GM19438 (cell line): ENCODE data around the gene RIOK3.
"Not testable (repeated sequence)": the region's sequence is repeated elsewhere in the genome, so short reads cannot be mapped to it uniquely, and the experiment has no call there.

ENCODE experiments used
- ATAC-seq: cut with Tn5 transposase; IDR thresholded peaks from one replicate; pipeline ENCODE4 v1.9.1; 2021; ENCODE audit warnings: low read depth; ENCODE audit not compliant: unreplicated experiment

RIOK3 gene

DNA sequence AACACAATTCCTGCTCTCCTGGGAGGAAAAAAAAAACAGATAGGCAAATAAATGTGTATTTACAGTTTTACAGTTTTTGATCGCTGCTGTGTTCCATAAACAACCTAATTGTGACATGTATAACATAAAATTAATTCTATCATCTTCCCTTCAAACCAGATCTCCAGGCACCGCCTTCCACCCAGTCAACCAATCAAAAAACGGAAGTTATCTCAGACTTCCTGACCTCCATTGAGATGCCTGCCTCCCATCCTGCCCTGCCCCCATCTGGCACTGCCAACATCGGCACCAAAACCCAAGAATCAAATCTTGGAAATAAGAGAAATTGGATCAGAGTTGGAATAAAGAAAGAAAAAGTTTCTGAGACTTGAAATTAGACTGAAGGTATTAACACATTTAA is 3.1 kb upstream of the RIOK3 start:
- no peak for ATAC-seq

DNA sequence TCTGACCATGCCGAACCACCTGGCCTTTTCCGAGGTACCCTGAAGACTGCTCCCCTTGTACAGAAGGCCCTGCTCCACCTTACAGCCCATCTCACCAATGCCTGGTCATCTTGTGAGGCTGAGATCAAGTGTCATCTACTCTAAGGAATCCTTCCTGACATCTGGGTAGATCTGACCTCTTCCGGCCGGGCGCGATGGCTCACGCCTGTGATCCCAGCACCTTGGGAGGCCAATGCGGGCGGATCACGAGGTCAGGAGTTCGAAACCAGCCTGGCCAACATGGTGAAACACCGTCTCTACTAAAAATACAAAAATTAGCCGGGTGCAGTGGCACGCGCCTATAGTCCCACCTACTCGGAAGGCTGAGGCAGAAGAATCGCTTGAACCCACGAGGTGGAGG is 2.1 kb upstream of the RIOK3 start:
- ATAC-seq = no peak

- no peak for ATAC-seq
These were observed 1.6 kb upstream of the RIOK3 start for GRCh38 chr18:23451491-23451890.

- no peak for ATAC-seq
These were observed 750 bp upstream of the RIOK3 start for GRCh38 chr18:23452347-23452727.

GRCh38 chr18:23453680-23454058 is 582 bp downstream of the RIOK3 start:
- ATAC-seq = peak; percentile 11

GRCh38 chr18:23456835-23457234 is 3.7 kb downstream of the RIOK3 start:
- no peak for ATAC-seq

GRCh38 chr18:23458830-23459529 is 5.9 kb downstream of the RIOK3 start:
- no peak for ATAC-seq

GRCh38 chr18:23459530-23459921 is 6.4 kb downstream of the RIOK3 start:
- ATAC-seq = no peak

DNA sequence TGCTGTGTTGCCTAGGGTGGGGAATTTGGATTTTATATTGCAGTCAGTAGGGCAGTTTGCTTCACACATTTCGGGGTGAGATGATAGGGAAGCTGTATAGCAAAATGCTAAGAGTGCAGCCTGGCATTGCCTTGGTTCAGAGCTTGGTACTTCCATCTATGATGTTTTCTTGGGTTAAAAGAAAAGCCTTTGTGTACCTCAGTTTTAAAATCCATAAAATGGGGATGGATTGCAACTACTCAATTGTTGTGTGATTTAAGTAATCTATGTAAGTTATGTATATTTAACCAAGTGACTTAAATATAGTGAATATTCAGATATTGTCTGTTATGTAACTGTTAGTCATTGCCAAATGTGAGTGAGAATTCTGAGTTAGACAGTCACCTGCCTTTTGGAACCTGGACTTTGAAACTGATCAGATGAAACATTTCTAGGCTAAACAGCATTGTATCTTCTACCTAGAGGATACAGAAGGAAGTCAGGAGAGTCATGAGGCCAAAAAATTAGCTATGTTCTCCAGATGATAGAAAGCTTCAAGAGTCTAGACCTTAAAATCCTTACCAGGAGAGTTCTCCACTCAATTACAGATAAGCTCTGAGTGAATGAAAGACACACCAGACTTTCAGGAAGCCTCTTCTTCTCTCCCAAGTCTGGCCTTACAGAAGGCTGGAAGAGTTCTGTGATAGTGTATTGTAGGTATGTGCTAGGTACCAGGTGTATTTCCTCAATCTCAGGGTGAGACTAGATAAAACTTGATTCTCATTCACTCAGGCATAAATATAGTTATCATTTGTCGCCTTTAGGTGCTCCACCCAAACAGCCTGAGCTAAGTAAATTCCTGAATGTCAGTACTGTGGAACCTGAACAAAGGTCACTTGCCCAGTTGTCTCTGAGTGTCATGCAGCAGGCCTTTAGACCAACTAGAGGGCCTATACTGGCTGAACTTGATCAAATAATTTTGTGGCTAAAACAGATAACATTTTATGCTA is 7.5 kb downstream of the RIOK3 start:
- no peak for ATAC-seq

DNA sequence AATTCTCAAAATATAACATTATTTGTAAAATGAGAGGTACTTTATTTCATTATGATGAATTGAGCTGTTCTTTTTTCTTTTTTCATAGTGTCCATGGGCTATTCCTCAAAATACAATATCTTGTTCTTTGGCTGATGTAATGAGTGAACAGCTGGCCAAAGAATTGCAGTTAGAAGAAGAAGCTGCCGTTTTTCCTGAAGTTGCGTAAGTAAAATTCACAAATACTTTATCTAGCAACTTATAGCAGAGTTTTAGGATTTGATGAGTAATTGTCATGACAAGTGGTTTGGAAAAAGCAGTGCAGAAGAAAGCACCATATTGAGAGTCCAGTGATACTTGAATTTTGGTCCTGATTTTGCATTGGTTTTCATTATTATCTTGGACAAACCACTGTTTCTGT is 9.8 kb downstream of the RIOK3 start:
- ATAC-seq = no peak

GRCh38 chr18:23468753-23469459 is 15.8 kb downstream of the RIOK3 start:
- ATAC-seq = no peak

DNA sequence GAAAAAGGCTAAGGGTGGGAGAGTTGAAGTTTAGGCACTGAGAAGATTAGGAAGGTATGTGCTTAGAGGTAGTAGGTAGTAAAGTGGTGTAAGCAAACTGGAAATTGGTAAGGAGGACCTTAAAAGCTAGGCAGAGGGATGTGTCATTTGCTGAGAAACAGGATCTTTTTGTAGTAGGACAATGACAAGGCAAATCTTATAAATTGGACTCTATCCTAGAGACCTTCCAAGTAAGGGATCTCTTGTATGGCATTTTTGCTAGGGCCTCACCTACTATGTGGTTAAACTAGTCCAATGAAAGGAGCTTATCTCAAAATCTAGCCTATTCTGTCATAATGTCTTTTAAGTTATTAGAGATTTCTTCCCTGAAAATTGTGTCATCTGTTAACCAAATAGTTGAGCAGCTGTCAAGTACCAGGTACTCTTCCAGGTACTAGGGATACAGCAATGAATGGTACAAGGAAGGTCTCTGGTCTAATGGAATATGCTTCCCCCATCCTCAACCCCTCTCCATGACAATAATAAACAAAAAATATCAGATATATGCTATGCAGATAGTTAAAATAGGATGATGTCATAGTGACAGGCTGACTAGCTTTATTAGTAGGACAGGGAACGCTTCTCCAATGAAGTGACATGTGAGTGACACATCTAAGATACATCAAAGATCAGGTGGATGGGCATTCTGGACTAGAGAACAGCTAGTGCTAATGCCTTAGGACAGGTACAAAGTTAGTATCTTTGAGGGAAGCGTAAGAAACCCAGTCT is 17.7 kb downstream of the RIOK3 start:
- ATAC-seq = no peak

DNA sequence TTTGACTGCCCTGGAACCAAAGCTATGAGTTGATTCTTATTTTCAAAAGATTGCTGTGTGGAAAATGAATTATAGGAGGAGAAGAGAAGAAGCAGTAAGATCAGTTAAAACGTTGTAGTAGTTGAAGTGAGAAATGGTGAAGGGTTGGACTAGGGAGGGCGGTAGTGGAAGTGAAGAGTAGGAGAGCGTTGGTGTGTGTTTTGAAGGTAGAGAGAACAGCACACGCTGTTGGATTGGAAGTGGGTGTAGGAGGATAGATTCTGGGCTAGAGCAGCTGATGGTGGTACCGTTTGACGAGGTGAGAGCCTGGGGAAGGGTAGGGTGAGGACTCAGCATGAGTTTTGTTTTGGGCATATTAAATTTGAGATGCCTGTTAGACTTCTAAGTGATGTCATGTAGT is 18.4 kb downstream of the RIOK3 start:
- no peak for ATAC-seq

DNA sequence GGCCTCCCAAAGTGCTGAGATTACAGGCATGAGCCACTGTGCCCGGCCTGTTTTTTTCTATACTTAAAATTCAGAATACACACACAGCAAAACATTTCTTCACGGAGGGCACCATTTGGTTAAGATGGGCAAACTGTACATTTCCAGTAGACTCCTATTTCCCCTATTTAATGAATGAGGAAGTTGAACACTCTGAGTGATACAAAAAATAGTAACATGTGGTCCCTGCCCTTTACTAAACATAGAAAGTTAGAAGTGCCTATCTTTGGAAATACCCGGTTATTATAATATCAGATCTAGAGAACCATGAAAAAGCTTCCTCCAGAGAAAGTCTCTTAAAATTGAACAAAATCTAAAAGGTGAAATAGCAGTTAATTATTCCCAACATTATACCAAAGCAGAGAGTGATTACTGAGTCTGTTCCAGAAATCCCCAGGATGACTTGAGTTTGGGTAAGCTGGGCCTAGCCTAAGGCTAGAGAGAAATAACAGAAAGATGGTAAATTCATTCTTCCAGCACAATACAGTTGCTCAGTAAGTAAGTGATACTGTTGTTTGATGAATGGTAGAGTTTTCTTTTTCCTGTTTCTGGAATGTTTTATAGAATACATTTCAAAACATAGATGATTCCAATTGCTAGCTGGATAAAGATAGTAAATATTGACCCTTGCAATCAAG is 26.9 kb downstream of the RIOK3 start:
- no peak for ATAC-seq

GRCh38 chr18:23484561-23485182 is 31.6 kb downstream of the RIOK3 start:
- no peak for ATAC-seq

- no peak for ATAC-seq
These were observed 32.3 kb downstream of the RIOK3 start for GRCh38 chr18:23485386-23485785.

- ATAC-seq = peak; percentile 66
These were observed 34.9 kb downstream of the RIOK3 start for GRCh38 chr18:23487738-23488570.

DNA sequence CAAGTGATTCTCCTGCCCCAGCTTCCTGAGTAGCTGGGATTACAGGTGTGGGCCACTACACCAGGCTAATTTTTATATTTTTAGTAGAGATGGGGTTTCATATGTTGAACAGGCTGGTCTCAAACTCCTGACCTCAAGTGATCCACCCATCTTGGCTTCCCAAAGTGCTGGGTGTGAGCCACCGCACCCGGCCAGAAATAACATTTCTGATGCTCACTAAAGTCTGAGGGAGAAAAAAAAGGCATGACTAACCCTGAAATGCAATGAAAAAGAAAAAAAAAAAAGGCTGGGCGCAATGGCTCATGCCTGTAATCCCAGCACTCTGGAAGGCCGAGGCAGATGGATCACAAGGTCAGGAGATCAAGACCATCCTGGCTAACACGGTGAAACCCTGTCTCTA is 36.5 kb downstream of the RIOK3 start:
- not testable (repeated sequence) for ATAC-seq

DNA sequence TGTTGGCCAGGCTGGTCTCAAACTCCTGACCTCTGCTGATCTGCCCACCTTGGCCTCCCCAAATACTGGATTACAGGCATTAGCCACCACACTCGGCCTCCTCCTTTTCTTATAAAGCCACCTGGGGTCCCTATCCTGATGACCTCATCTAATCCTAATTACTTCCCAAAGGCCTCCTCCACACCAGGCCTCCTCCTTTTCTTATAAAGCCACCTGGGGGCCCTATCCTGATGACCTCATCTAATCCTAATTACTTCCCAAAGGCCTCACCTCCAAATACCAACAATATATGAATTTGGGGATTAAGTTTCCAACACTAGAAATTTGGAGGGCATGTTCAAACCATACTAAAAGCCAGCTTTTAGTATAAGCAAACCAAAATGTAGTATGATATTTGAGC is 40.6 kb downstream of the RIOK3 start:
- ATAC-seq = no peak
